Naive thymus-derived CD4-positive, alpha-beta T cell (primary cell): ENCODE data around the gene LTF. TPM values are rescaled to one million over a fixed set of nuclear protein-coding genes. Genes with fewer than 3 reads are reported as not detected.

Source experiments
- ATAC-seq: fragments of 150-1000 bp; cut with Tn5 transposase; 2 replicates; pipeline ENCODE4 v1.10.0; 2021; ENCODE audit warnings: mild to moderate bottlenecking, moderate library complexity
- CTCF ChIA-PET: fragments of 350-600 bp; sonication (Branson Sonifier 250); formaldehyde crosslinking; loops from one replicate; lab custom pipeline; 2021; ENCODE audit warnings: antibody characterized with exemption; lab: Charles Lee
- POLR2A ChIA-PET: fragments of 350-600 bp; sonication (Branson Sonifier 250); formaldehyde crosslinking; loops from one replicate; lab custom pipeline; 2021; ENCODE audit warnings: antibody characterized with exemption, inconsistent platforms; lab: Charles Lee
- DNase-seq, 9 donors: peaks; one replicate each; pipeline versions ENCODE4 v3.0.0 to v3.0.0-alpha.2; 2020 to 2022; ENCODE audit warnings: mixed read lengths in 1 of 9
- H3K27ac ChIP-seq: one replicate; pipeline ENCODE4 v1.7.0; 2013; ENCODE audit warnings: mild to moderate bottlenecking, low read depth, low read length, moderate library complexity
- H3K27me3 ChIP-seq, 2 donors: one replicate each; pipeline ENCODE4 v1.7.0; 2013; ENCODE audit warnings: low read length in 2 of 2, mild to moderate bottlenecking in 2 of 2, moderate library complexity in 2 of 2; ENCODE audit not compliant: control insufficient read depth in 2 of 2, insufficient read depth in 2 of 2
- H3K36me3 ChIP-seq, 3 experiments: 1 replicate in 2 of 3; 2 replicates in 1 of 3; pipeline ENCODE4 v1.7.0; 2013; ENCODE audit warnings: low read length in 3 of 3, mild to moderate bottlenecking in 3 of 3, moderate library complexity in 1 of 3; ENCODE audit not compliant: insufficient read depth in 3 of 3, control insufficient read depth in 2 of 3
- H3K4me1 ChIP-seq, 2 donors: one replicate each; pipeline ENCODE4 v1.7.0; 2013; ENCODE audit warnings: low read length in 2 of 2, mild to moderate bottlenecking in 2 of 2, moderate library complexity in 1 of 2; ENCODE audit not compliant: control insufficient read depth in 2 of 2, insufficient read depth in 2 of 2
- H3K4me3 ChIP-seq: 2 replicates; pipeline ENCODE4 v1.7.0; 2013; ENCODE audit warnings: mild to moderate bottlenecking, low read length
- H3K9me3 ChIP-seq, 3 experiments: 1 replicate in 2 of 3; 2 replicates in 1 of 3; pipeline ENCODE4 v1.7.0; 2013; ENCODE audit warnings: low read length in 3 of 3; ENCODE audit not compliant: control insufficient read depth in 2 of 3
- H3K27ac Mint-ChIP-seq, 9 donors: one replicate each; pipeline ENCODE4 v1.8.0; 2020 to 2022; ENCODE audit warnings: mixed read lengths in 9 of 9, mild to moderate bottlenecking in 8 of 9, moderate library complexity in 5 of 9, inconsistent platforms in 2 of 9
- H3K27me3 Mint-ChIP-seq, 5 donors: one replicate each; pipeline ENCODE4 v1.8.0; 2021 to 2022; ENCODE audit warnings: mixed read lengths in 5 of 5, mild to moderate bottlenecking in 1 of 5
- H3K36me3 Mint-ChIP-seq, 5 donors: one replicate each; pipeline ENCODE4 v1.8.0; 2020 to 2022; ENCODE audit warnings: mixed read lengths in 5 of 5, mild to moderate bottlenecking in 3 of 5, inconsistent platforms in 1 of 5
- H3K4me1 Mint-ChIP-seq, 7 donors: one replicate each; pipeline ENCODE4 v1.8.0; 2020 to 2022; ENCODE audit warnings: mixed read lengths in 7 of 7, mild to moderate bottlenecking in 3 of 7, inconsistent platforms in 1 of 7
- H3K4me3 Mint-ChIP-seq, 10 donors: one replicate each; pipeline ENCODE4 v1.8.0; 2020 to 2022; ENCODE audit warnings: mild to moderate bottlenecking in 10 of 10, mixed read lengths in 10 of 10, moderate library complexity in 6 of 10, inconsistent platforms in 2 of 10
- H3K9me3 Mint-ChIP-seq, 11 donors: one replicate each; pipeline ENCODE4 v1.8.0; 2020 to 2022; ENCODE audit warnings: mixed read lengths in 11 of 11, mild to moderate bottlenecking in 4 of 11, inconsistent platforms in 1 of 11, moderate library complexity in 1 of 11
- intact Hi-C, 2 donors: fragments of 100-400 bp; cut with micrococcal nuclease; formaldehyde crosslinking; loops; one replicate each; pipeline ENCODE4 v1.15.1; 2023
- polyA plus RNA-seq, 2 donors: library from polyadenylated mRNA; unstranded; fragments of 300-500 nt; fragmentation: Illumina TruSeq; gene quantifications; one replicate each; pipeline ENCODE4 v1.2.3, GENCODE V29; 2021
- total RNA-seq, 6 experiments: library from RNA in 5 of 6; stranded (reverse) in 5 of 6; gene quantifications; 1 replicate in 5 of 6; 2 replicates in 1 of 6; pipeline ENCODE4 v1.2.3 and lab custom pipeline; 2021 to 2026

Gene LTF
- total and polyA plus RNA-seq, 7 experiments from 2014 or later = 0.78 TPM; not detected in 6

- Histone ChIP-seq H3K27ac (no peak overlapping the region), H3K27me3 (no peaks in the 10 kb centered on the region), H3K4me1 (no peaks in the 10 kb centered on the region), H3K9me3 (no peaks in the 10 kb centered on the region), H3K36me3 (no peaks in the 10 kb centered on the region), H3K4me3 (no peak overlapping the region)
- ChIA-PET POLR2A (no interaction called here), CTCF (no interaction called here)
- peaks cover 0 to 2% (median 0%) of the 10 kb centered on the region in 5 donors for H3K36me3 Mint-ChIP-seq
- H3K4me1 Mint-ChIP-seq = peaks cover 0 to 11% (median 0%) of the 10 kb centered on the region in 7 donors
- ATAC-seq (no peak), DNase-seq (no peak)
- intact Hi-C loops = no loop called here
- no peak overlapping the region for H3K4me3 Mint-ChIP-seq
- H3K27me3 Mint-ChIP-seq = peaks cover 0 to 27% (median 0%) of the 10 kb centered on the region in 5 donors
- peaks cover 0 to 4% (median 0%) of the 10 kb centered on the region in 11 donors for H3K9me3 Mint-ChIP-seq
- no peak overlapping the region for H3K27ac Mint-ChIP-seq
Observed at GRCh38 chr3:46399098-46399497, 65.6 kb downstream of the LTF start.

- no peak for ATAC-seq
- CTCF ChIA-PET = interaction anchor here (0.7 kb wide), 1 partner anchor 63 kb away, joined by 3 read pairs; no protein-coding TSS in a partner anchor
- peaks cover 0 to 4% (median 0%) of the 10 kb centered on the region in 11 donors for H3K9me3 Mint-ChIP-seq
Observed at GRCh38 chr3:46398186-46398955, 66.3 kb downstream of the LTF start.

GRCh38 chr3:46397111-46397510 is 67.6 kb downstream of the LTF start:
- POLR2A ChIA-PET = no interaction called here
- Histone ChIP-seq H3K9me3 (no peaks in the 10 kb centered on the region), H3K4me1 (no peaks in the 10 kb centered on the region), H3K27ac (no peak overlapping the region), H3K27me3 (no peaks in the 10 kb centered on the region), H3K36me3 (no peaks in the 10 kb centered on the region), H3K4me3 (no peak overlapping the region)
- CTCF ChIA-PET = no interaction called here
- intact Hi-C loops = no loop called here
- DNase-seq = no peak
- Mint-ChIP-seq H3K36me3 (peaks cover 0 to 2% (median 0%) of the 10 kb centered on the region in 5 donors), H3K4me1 (peaks cover 0 to 11% (median 0%) of the 10 kb centered on the region in 7 donors), H3K27ac (no peak overlapping the region), H3K27me3 (peaks cover 0 to 19% (median 0%) of the 10 kb centered on the region in 5 donors), H3K9me3 (no peaks in the 10 kb centered on the region), H3K4me3 (no peak overlapping the region)
- ATAC-seq = no peak

More at GRCh38 chr3:46398186-46398955, 66.3 kb downstream of the LTF start:
- Histone ChIP-seq H3K9me3 (no peaks in the 10 kb centered on the region), H3K27me3 (no peaks in the 10 kb centered on the region), H3K36me3 (no peaks in the 10 kb centered on the region), H3K4me1 (no peaks in the 10 kb centered on the region), H3K27ac (no peak overlapping the region), H3K4me3 (no peak overlapping the region)
- intact Hi-C loops = no loop called here
- no peak for DNase-seq
- POLR2A ChIA-PET = no interaction called here
- Mint-ChIP-seq H3K36me3 (peaks cover 0 to 2% (median 0%) of the 10 kb centered on the region in 5 donors), H3K27ac (no peak overlapping the region), H3K4me3 (no peak overlapping the region), H3K4me1 (peaks cover 0 to 11% (median 0%) of the 10 kb centered on the region in 7 donors), H3K27me3 (peaks cover 0 to 23% (median 0%) of the 10 kb centered on the region in 5 donors)

- H3K9me3 Mint-ChIP-seq = no peaks in the 10 kb centered on the region
- POLR2A ChIA-PET = no interaction called here
- Histone ChIP-seq H3K27me3 (no peaks in the 10 kb centered on the region), H3K4me3 (no peak overlapping the region), H3K4me1 (no peaks in the 10 kb centered on the region), H3K9me3 (no peaks in the 10 kb centered on the region), H3K36me3 (no peaks in the 10 kb centered on the region), H3K27ac (no peak overlapping the region)
- CTCF ChIA-PET = no interaction called here
- peaks cover 0 to 11% (median 0%) of the 10 kb centered on the region in 7 donors for H3K4me1 Mint-ChIP-seq
- DNase-seq (no peak), ATAC-seq (peak; percentile 64)
- H3K4me3 Mint-ChIP-seq = no peak overlapping the region
- H3K27me3 Mint-ChIP-seq = peaks cover 0 to 16% (median 0%) of the 10 kb centered on the region in 5 donors
- H3K27ac Mint-ChIP-seq = no peak overlapping the region
- intact Hi-C loops = no loop called here
- H3K36me3 Mint-ChIP-seq = peaks cover 0 to 2% (median 0%) of the 10 kb centered on the region in 5 donors
Observed at GRCh38 chr3:46395766-46396530, 68.8 kb downstream of the LTF start.

GRCh38 chr3:46395210-46395661 is 69.5 kb downstream of the LTF start:
- DNase-seq (no peak), ATAC-seq (no peak)
- Mint-ChIP-seq H3K4me3 (no peak overlapping the region), H3K9me3 (no peaks in the 10 kb centered on the region), H3K27me3 (peaks cover 0 to 16% (median 0%) of the 10 kb centered on the region in 5 donors), H3K36me3 (peaks cover 0 to 2% (median 0%) of the 10 kb centered on the region in 5 donors), H3K27ac (no peak overlapping the region), H3K4me1 (peaks cover 0 to 11% (median 0%) of the 10 kb centered on the region in 7 donors)
- Histone ChIP-seq H3K9me3 (no peaks in the 10 kb centered on the region), H3K4me3 (no peak overlapping the region), H3K27me3 (no peaks in the 10 kb centered on the region), H3K27ac (no peak overlapping the region), H3K36me3 (no peaks in the 10 kb centered on the region), H3K4me1 (no peaks in the 10 kb centered on the region)
- intact Hi-C loops = no loop called here
- ChIA-PET CTCF (no interaction called here), POLR2A (no interaction called here)

- Histone ChIP-seq H3K4me3 (no peak overlapping the region), H3K27me3 (no peaks in the 10 kb centered on the region), H3K9me3 (no peaks in the 10 kb centered on the region), H3K4me1 (no peaks in the 10 kb centered on the region), H3K36me3 (no peaks in the 10 kb centered on the region), H3K27ac (no peak overlapping the region)
- DNase-seq (no peak), ATAC-seq (peak; percentile 54)
- peak overlapping the region in 1 of 9 donors; percentile 9 for H3K27ac Mint-ChIP-seq
- ChIA-PET CTCF (no interaction called here), POLR2A (no interaction called here)
- peaks cover 0 to 11% (median 0%) of the 10 kb centered on the region in 7 donors for H3K4me1 Mint-ChIP-seq
- H3K36me3 Mint-ChIP-seq = peaks cover 0 to 2% (median 0%) of the 10 kb centered on the region in 5 donors
- H3K9me3 Mint-ChIP-seq = no peaks in the 10 kb centered on the region
- no peak overlapping the region for H3K4me3 Mint-ChIP-seq
- intact Hi-C loops = no loop called here
- H3K27me3 Mint-ChIP-seq = peaks cover 0 to 16% (median 0%) of the 10 kb centered on the region in 5 donors
Observed at GRCh38 chr3:46393554-46394434, 70.9 kb downstream of the LTF start.
